Kidney (tissue), 14 donors: ENCODE measurements around the gene CHD6. TPM values are rescaled to one million over a fixed set of nuclear protein-coding genes. Genes with fewer than 3 reads are reported as not detected.
A peak's percentile ranks its signal among the peaks of the same experiment; 100 is the strongest.

Experiments
- DNase-seq, 5 donors: peaks; one replicate each; pipeline ENCODE4 v3.0.0-alpha.2; 2013 to 2020
- FAIRE-seq: peaks from 2 replicates; lab custom pipeline; 2012; peaks lifted over from hg19 to GRCh38; lab: Jason Lieb, UNC
- H3K27ac ChIP-seq, 2 donors: one replicate each; pipeline ENCODE4 v1.7.0; 2013; ENCODE audit warnings: low read depth in 2 of 2, low read length in 2 of 2, inconsistent platforms in 1 of 2
- H3K27me3 ChIP-seq: one replicate; pipeline ENCODE4 v1.7.1; 2013; ENCODE audit warnings: low read length, inconsistent platforms; ENCODE audit not compliant: control insufficient read depth, insufficient read depth
- H3K36me3 ChIP-seq, 3 donors: one replicate each; pipeline versions ENCODE4 v1.7.0 to v1.7.1; 2013; ENCODE audit warnings: low read length in 3 of 3, control low read depth in 1 of 3, inconsistent platforms in 1 of 3; ENCODE audit not compliant: insufficient read depth in 3 of 3, control insufficient read depth in 2 of 3
- H3K4me1 ChIP-seq, 3 donors: one replicate each; pipeline versions ENCODE4 v1.7.0 to v1.7.1; 2013; ENCODE audit warnings: low read length in 3 of 3, inconsistent platforms in 1 of 3, low read depth in 1 of 3; ENCODE audit not compliant: control insufficient read depth in 2 of 3, insufficient read depth in 2 of 3
- H3K4me3 ChIP-seq, 3 donors: one replicate each; pipeline versions ENCODE4 v1.7.0 to v1.8.1; 2013; ENCODE audit warnings: low read length in 3 of 3, control low read depth in 1 of 3, inconsistent platforms in 1 of 3
- H3K9ac ChIP-seq, 3 donors: one replicate each; pipeline versions ENCODE4 v1.7.0 to v1.7.1; 2013; ENCODE audit warnings: low read length in 3 of 3, control low read depth in 1 of 3, inconsistent platforms in 1 of 3
- H3K9me3 ChIP-seq, 3 donors: one replicate each; pipeline versions ENCODE4 v1.7.0 to v1.7.1; 2013; ENCODE audit warnings: low read length in 3 of 3, control low read depth in 1 of 3, inconsistent platforms in 1 of 3; ENCODE audit not compliant: control insufficient read depth in 2 of 3, insufficient read depth in 1 of 3
- intact Hi-C: fragments of 100-400 bp; cut with DNase I; formaldehyde crosslinking; loops from one replicate; pipeline ENCODE4 v1.11.1; 2022
- polyA plus RNA-seq: library from polyadenylated mRNA; stranded (reverse); fragments of 350-450 nt; fragmentation: Illumina TruSeq; extraction: RNeasy Lipid Tissue Mini Kit (QIAGEN cat#74804); gene quantifications from one replicate; pipeline ENCODE4 v1.2.3, GENCODE V29; 2014; ENCODE audit warnings: low read depth, low replicate concordance; ENCODE audit not compliant: insufficient read depth
- total RNA-seq: library from RNA; stranded (reverse); fragmentation: NEBNext Ultra II Directional; extraction: Animal tissue kit (Norgen Biotek cat#: 25700); gene quantifications from one replicate; pipeline ENCODE4 v1.2.1, GENCODE V29; 2021
- TF ChIP-seq, protein P1 (sequence below): IDR thresholded peaks from 3 replicates; pipeline ENCODE4 v1.5.1; 2012; ENCODE audit warnings: mild to moderate bottlenecking, moderate library complexity, borderline replicate concordance; ENCODE audit not compliant: insufficient read depth; ENCODE audit errors: extremely low read depth
- donor health status: control.
- donor health status: control.
- donor health status: control.
- donor health status: control.
- donor health status: control.
- donor health status: DM: yes; HTN: yes; CAD: no.
- donor health status: Normal renal cell carcinoma (clear cell type).

Gene CHD6
- total and polyA plus RNA-seq, 2 donors from 2014 or later, result 4.5 to 53.5 TPM

DNA sequence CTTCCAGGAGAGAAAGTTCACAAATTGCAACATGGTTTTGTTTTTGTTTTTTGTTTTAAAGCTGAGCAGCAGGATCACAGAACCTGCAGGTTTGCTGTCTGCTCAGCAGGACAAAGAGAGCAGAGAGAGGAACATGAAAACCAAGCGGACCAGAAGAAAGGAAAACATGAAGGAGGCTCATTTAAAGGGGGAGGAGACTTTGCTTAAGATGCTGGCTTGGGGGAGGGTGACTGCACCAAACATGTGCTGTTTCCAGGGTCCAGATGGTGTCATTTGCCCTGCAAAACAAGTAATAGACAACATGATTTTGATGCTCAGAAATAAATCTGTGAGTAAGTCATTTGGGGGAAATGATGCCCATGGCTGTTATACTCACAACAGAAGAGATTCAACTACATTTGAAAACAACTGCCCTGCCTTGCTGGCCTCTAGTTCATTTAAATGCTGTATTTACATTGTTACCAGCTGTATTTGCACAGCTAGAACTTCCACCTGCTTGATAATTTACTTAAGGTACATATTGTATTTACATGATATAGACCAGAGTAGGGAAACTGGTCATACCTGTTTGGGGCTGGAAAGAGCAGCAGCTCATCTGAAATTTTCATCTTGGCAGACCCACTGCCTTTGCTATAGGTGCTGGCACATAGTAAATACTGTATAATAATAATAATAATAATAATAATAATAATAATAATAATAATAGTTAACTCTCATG lies 32.2 kb upstream of the CHD6 start:
- no peak overlapping the region for H3K9ac ChIP-seq
- H3K4me3 ChIP-seq, result no peak overlapping the region
- no peaks in the 10 kb centered on the region for H3K36me3 ChIP-seq
- H3K27me3 ChIP-seq, result no peaks in the 10 kb centered on the region
- no peak for FAIRE-seq
- peak in 2 of 5 donors; percentile 21 to 38 for DNase-seq
- no peak overlapping the region for H3K27ac ChIP-seq
- intact Hi-C loops, result no loop called here
- no peaks in the 10 kb centered on the region for H3K9me3 ChIP-seq
- H3K4me1 ChIP-seq, result no peaks in the 10 kb centered on the region
- TF ChIP-seq, protein P1, sequence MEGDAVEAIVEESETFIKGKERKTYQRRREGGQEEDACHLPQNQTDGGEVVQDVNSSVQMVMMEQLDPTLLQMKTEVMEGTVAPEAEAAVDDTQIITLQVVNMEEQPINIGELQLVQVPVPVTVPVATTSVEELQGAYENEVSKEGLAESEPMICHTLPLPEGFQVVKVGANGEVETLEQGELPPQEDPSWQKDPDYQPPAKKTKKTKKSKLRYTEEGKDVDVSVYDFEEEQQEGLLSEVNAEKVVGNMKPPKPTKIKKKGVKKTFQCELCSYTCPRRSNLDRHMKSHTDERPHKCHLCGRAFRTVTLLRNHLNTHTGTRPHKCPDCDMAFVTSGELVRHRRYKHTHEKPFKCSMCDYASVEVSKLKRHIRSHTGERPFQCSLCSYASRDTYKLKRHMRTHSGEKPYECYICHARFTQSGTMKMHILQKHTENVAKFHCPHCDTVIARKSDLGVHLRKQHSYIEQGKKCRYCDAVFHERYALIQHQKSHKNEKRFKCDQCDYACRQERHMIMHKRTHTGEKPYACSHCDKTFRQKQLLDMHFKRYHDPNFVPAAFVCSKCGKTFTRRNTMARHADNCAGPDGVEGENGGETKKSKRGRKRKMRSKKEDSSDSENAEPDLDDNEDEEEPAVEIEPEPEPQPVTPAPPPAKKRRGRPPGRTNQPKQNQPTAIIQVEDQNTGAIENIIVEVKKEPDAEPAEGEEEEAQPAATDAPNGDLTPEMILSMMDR, result no peak

- Histone ChIP-seq H3K4me1 (no peaks in the 10 kb centered on the region), H3K4me3 (no peak overlapping the region), H3K36me3 (no peaks in the 10 kb centered on the region), H3K9me3 (no peaks in the 10 kb centered on the region), H3K27ac (no peak overlapping the region), H3K27me3 (no peaks in the 10 kb centered on the region), H3K9ac (no peak overlapping the region)
- TF ChIP-seq, protein P1, result no peak
- DNase-seq (peak in 3 of 5 donors; percentile 20 to 42 (median 25)), FAIRE-seq (no peak)
- intact Hi-C loops, result no loop called here
These were observed 31.3 kb upstream of the CHD6 start for GRCh38 chr20:41649489-41649888.

GRCh38 chr20:41645372-41645771 lies 27.2 kb upstream of the CHD6 start:
- H3K27ac ChIP-seq, result no peak overlapping the region
- intact Hi-C loops, result no loop called here
- no peak for DNase-seq
- H3K36me3 ChIP-seq, result no peaks in the 10 kb centered on the region
- H3K9ac ChIP-seq, result no peak overlapping the region
- no peaks in the 10 kb centered on the region for H3K4me1 ChIP-seq
- H3K4me3 ChIP-seq, result no peak overlapping the region
- no peaks in the 10 kb centered on the region for H3K9me3 ChIP-seq
- no peaks in the 10 kb centered on the region for H3K27me3 ChIP-seq
- TF ChIP-seq, protein P1, result no peak
- FAIRE-seq, result no peak
